Pancreas (tissue), 10 donors: ENCODE data around the gene GPR15LG. TPM values are rescaled to one million over a fixed set of nuclear protein-coding genes. Genes with fewer than 3 reads are reported as not detected.

Experiments used
- ATAC-seq, 4 donors: fragments of 200-7000 bp; cut with Tn5 transposase; one replicate each; pipeline versions ENCODE4 v1.8.0 to v1.9.1; 2020; ENCODE audit warnings: mild to moderate bottlenecking in 4 of 4, moderate library complexity in 4 of 4
- DNase-seq, 6 donors: peaks; one replicate each; pipeline ENCODE4 v3.0.0-alpha.2; 2020
- FAIRE-seq: peaks from 2 replicates; lab custom pipeline; 2012; peaks lifted over from hg19 to GRCh38; lab: Jason Lieb, UNC
- H3K27ac ChIP-seq, 4 donors: fragments of 200-600 bp; sonication (generic); 1 replicate in 3 of 4; 2 replicates in 1 of 4; pipeline versions ENCODE4 v1.5.0 to v1.8.0; 2020
- H3K27me3 ChIP-seq, 4 donors: fragments of 200-600 bp; one replicate each; pipeline ENCODE4 v1.8.0; 2021
- H3K36me3 ChIP-seq, 3 donors: fragments of 200-600 bp; sonication (generic) in 1 of 3; one replicate each; pipeline versions ENCODE4 v1.5.0 to v1.8.0; 2020 to 2021
- H3K4me1 ChIP-seq, 3 donors: fragments of 200-600 bp; one replicate each; pipeline ENCODE4 v1.8.0; 2021
- H3K4me3 ChIP-seq, 4 donors: fragments of 200-600 bp; sonication (generic) in 2 of 4; one replicate each; pipeline versions ENCODE4 v1.5.0 to v1.8.0; 2020 to 2021
- H3K9me3 ChIP-seq, 4 donors: fragments of 200-600 bp; one replicate each; pipeline ENCODE4 v1.8.0; 2021
- WGBS, 2 donors: extraction: QIAGEN DNeasy Blood & Tissue Kit; methylation state at CpG; one replicate each; pipeline ENCODE4 v1.1.7; 2013; 5-methylcytosine and 5-hydroxymethylcytosine counted together
- intact Hi-C, 3 donors: fragments of 100-400 bp; cut with DNase I; formaldehyde crosslinking; loops; one replicate each; pipeline versions ENCODE4 v1.11.1 to v1.14.2; 2022
- polyA plus RNA-seq, 2 donors: library from polyadenylated mRNA; stranded (reverse); fragments of 200-250 nt; gene quantifications; one replicate each; pipeline ENCODE4 v1.2.3, GENCODE V29; 2013
- total RNA-seq, 6 donors: library from RNA; stranded (reverse); fragmentation: NEBNext Ultra II Directional in 4 of 6; extraction: Animal tissue kit (Norgen Biotek cat#: 25700) in 4 of 6; gene quantifications; one replicate each; pipeline versions ENCODE4 v1.2.1 to v1.2.4, GENCODE V29; 2021 to 2023
- TF ChIP-seq, protein P1 (sequence below), 4 donors: fragments of 200-600 bp; sonication (generic) in 3 of 4; IDR thresholded peaks; one replicate each; pipeline versions ENCODE4 v1.5.0 to v1.8.0; 2021; ENCODE audit warnings: antibody characterized with exemption in 4 of 4
- donor health status: healthy with polysubstance abuse.
- donor health status: DM: no; HTN: no; CAD: no; lungs with moderate emphysema.
- donor health status: DM: no; HTN: no; CAD: no.
- donor health status: control.
- donor health status: control.
- donor health status: Bipolar disorder and iron deficiency.
- donor health status: DM: yes; HTN: yes; CAD: no.
- donor health status: DM: no; HTN: no; CAD: no.
- donor health status: DM: no; HTN: no; CAD: no.
- donor health status: DM: yes; HTN: yes; CAD: no.

GPR15LG gene
- total and polyA plus RNA-seq, 8 donors, result 0.09 to 0.32 (median 0.23) TPM; not detected in 5

DNA sequence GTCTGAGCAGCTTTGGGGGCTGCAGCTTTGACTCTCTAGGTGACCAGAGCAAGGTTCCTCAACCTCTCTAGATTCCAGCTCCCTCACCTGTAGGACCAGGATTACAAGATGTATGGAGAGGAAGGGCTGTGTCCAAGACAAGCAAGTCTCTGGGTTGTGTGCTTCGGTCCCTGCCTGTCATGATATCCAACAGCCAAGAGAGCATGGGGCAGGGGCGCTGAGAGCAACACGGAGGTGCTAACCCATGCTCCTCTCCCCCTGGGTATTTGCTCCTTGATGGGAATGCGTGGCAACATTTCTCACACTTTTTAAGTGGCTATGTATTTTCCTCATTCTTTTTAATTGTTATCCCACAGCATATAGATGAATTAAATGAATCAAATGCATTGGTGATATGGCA, 31.0 kb downstream of the GPR15LG start:
- intact Hi-C loops, result no loop called here
- FAIRE-seq (no peak), ATAC-seq (no peak), DNase-seq (no peak)
- Histone ChIP-seq H3K4me3 (no peak overlapping the region), H3K9me3 (no peaks in the 10 kb centered on the region), H3K27ac (no peak overlapping the region), H3K36me3 (no peaks in the 10 kb centered on the region), H3K27me3 (no peaks in the 10 kb centered on the region), H3K4me1 (no peaks in the 10 kb centered on the region)
- TF ChIP-seq, protein P1, sequence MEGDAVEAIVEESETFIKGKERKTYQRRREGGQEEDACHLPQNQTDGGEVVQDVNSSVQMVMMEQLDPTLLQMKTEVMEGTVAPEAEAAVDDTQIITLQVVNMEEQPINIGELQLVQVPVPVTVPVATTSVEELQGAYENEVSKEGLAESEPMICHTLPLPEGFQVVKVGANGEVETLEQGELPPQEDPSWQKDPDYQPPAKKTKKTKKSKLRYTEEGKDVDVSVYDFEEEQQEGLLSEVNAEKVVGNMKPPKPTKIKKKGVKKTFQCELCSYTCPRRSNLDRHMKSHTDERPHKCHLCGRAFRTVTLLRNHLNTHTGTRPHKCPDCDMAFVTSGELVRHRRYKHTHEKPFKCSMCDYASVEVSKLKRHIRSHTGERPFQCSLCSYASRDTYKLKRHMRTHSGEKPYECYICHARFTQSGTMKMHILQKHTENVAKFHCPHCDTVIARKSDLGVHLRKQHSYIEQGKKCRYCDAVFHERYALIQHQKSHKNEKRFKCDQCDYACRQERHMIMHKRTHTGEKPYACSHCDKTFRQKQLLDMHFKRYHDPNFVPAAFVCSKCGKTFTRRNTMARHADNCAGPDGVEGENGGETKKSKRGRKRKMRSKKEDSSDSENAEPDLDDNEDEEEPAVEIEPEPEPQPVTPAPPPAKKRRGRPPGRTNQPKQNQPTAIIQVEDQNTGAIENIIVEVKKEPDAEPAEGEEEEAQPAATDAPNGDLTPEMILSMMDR (IDR thresholded peaks at IDR 0.05), result no peak
- 79 to 80% methylated on average over 4 of the region's 4 CpGs for WGBS, 2 donors

DNA sequence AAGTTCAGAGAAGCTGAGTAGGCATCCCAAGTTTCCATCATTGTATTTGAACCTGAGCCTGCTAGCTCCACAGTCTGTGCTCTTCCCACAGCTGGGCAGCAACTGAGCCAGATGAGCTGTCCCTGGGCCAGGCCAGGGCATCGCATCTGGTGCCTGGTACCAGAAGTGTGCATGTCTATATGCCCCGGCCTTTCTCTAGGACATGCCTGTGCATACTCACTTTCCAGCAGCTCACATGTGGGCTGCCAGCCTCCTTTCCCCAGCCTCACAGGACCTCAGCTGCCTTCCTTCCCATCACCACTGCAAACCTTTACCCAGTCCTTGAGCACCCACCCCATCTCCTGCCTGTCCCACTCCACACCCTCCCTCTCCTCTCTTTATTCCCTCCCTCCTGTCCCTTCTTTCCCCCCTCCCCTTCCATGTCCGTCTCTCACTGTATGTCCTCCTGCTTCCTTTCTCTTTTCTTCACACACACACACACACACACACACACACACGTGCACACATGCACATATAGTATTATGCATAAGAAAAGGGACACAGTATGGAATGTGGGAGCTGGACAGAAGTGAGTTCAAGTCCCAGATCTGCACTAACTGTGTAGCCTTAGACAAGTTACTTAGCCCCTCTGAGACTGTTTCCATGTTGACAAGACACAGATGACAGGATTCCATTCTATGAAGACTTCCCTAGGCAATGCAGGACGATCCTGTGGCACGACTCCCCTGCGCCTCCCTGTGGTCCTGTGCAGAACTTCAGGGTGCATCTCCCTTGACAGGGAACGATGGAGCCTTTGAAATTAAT, 31.6 kb downstream of the GPR15LG start:
- H3K9me3 ChIP-seq, result no peaks in the 10 kb centered on the region
- no peak overlapping the region for H3K4me3 ChIP-seq
- intact Hi-C loops, result no loop called here
- DNase-seq, result peak in 1 of 6 donors; percentile 20
- no peaks in the 10 kb centered on the region for H3K27me3 ChIP-seq
- no peaks in the 10 kb centered on the region for H3K36me3 ChIP-seq
- FAIRE-seq, result no peak
- TF ChIP-seq, protein P1 (IDR thresholded peaks at IDR 0.05), result peak in 3 of 4 donors; percentile 23 to 39 (median 34)
- peak in 3 of 4 donors; percentile 54 to 76 (median 70) for ATAC-seq
- H3K4me1 ChIP-seq, result no peaks in the 10 kb centered on the region
- 33 to 35% methylated on average over 8 of the region's 8 CpGs for WGBS, 2 donors
- H3K27ac ChIP-seq, result no peak overlapping the region

DNA sequence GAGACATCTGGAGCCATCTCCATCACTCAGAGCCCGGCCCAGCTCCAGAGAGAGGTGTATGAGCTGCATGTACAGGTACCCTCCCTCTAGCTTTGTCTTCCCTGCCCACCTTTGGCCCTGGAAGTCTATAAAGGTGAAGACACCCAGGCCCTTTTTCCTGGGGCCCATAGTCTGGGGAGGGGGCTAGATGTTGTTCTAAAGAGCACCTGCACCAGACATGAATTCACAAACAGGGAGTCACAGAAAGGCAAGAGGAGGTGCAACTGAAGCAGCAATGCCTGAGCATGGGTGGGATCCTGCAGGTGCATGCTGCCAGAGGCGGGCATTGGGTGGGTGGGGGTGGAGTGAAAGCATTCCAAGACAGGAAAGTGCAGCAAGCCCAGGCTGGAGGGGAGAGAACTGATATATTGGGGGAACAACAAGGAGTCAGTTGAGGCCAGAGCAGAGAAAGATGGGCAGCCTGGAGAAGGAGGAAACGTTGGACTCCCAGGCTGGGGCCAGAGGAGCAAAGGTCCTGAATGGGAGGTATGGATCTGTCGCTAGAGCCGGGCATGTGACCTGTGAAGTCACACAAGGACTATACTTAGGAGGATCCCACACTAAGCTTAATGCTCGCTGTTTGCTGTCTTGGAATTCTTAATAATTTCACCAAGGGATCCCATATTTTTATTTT, 32.4 kb downstream of the GPR15LG start:
- TF ChIP-seq, protein P1 (IDR thresholded peaks at IDR 0.05), result no peak
- no peak for ATAC-seq
- WGBS, 2 donors, result 52 to 64% methylated on average over 6 of the region's 6 CpGs

DNA sequence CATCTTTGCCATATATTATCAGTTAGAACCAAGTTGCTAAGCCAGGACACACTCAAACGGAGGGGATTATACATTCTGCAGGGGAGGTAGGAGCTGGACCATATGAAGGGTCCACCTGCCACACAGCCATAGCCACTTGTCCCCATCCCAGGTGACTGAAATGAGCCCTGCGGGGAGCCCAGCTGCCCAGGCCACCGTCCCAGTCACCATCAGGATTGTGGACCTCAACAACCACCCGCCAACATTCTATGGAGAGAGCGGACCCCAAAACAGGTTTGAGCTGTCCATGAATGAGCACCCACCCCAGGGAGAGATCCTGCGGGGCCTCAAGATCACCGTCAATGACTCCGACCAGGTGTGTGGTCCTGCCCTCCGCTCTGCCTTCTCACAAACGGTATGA, 34.4 kb downstream of the GPR15LG start:
- 67 to 74% methylated on average over 10 of the region's 10 CpGs for WGBS, 2 donors
- ATAC-seq, result no peak
- DNase-seq, result no peak

More for the DNA sequence above, 32.4 kb downstream of the GPR15LG start:
- Histone ChIP-seq H3K4me3 (no peak overlapping the region), H3K9me3 (no peaks in the 10 kb centered on the region), H3K27me3 (no peaks in the 10 kb centered on the region), H3K27ac (no peak overlapping the region), H3K4me1 (no peaks in the 10 kb centered on the region), H3K36me3 (no peaks in the 10 kb centered on the region)
- no peak for DNase-seq
- intact Hi-C loops, result no loop called here
- no peak for FAIRE-seq

More for the DNA sequence above, 34.4 kb downstream of the GPR15LG start:
- Histone ChIP-seq H3K9me3 (no peaks in the 10 kb centered on the region), H3K27ac (no peak overlapping the region), H3K4me1 (no peaks in the 10 kb centered on the region), H3K36me3 (no peaks in the 10 kb centered on the region), H3K27me3 (no peaks in the 10 kb centered on the region), H3K4me3 (no peak overlapping the region)
- intact Hi-C loops, result no loop called here
- TF ChIP-seq, protein P1 (IDR thresholded peaks at IDR 0.05), result no peak
- FAIRE-seq, result no peak
